Skeletal muscle tissue (tissue), 4 donors: ENCODE measurements around the gene NLE1. TPM values are rescaled to one million over a fixed set of nuclear protein-coding genes. Genes with fewer than 3 reads are reported as not detected.
"Not testable (repeated sequence)": the region's sequence is repeated elsewhere in the genome, so short reads cannot be mapped to it uniquely, and the experiment has no call there.

Source experiments
- H3K27ac ChIP-seq: one replicate; pipeline ENCODE4 v1.7.0; 2013; ENCODE audit warnings: mild to moderate bottlenecking, low read depth, low read length, inconsistent platforms
- H3K27me3 ChIP-seq, 3 donors: one replicate each; pipeline ENCODE4 v1.7.0; 2013; ENCODE audit warnings: low read length in 3 of 3; ENCODE audit not compliant: control insufficient read depth in 3 of 3, insufficient read depth in 3 of 3
- H3K36me3 ChIP-seq, 3 donors: one replicate each; pipeline ENCODE4 v1.7.0; 2013; ENCODE audit warnings: low read length in 3 of 3; ENCODE audit not compliant: control insufficient read depth in 3 of 3, insufficient read depth in 3 of 3
- H3K4me1 ChIP-seq, 3 donors: one replicate each; pipeline ENCODE4 v1.7.0; 2013; ENCODE audit warnings: low read length in 3 of 3, mild to moderate bottlenecking in 3 of 3; ENCODE audit not compliant: control insufficient read depth in 3 of 3, insufficient read depth in 3 of 3
- H3K4me3 ChIP-seq, 3 donors: one replicate each; pipeline ENCODE4 v1.7.0; 2013; ENCODE audit warnings: low read length in 3 of 3
- H3K9ac ChIP-seq, 3 donors: one replicate each; pipeline ENCODE4 v1.7.0; 2013; ENCODE audit warnings: low read length in 3 of 3, mild to moderate bottlenecking in 3 of 3, moderate library complexity in 2 of 3, low read depth in 1 of 3
- H3K9me3 ChIP-seq, 3 donors: one replicate each; pipeline ENCODE4 v1.7.0; 2013; ENCODE audit warnings: low read length in 3 of 3; ENCODE audit not compliant: control insufficient read depth in 3 of 3
- total RNA-seq: library from RNA; depleted of rRNA; stranded (reverse); fragments of >200 nt; gene quantifications from one replicate; pipeline ENCODE4 v1.2.3, GENCODE V29; 2014
- donor health status: Osteomylitis.

Gene NLE1
- total RNA-seq, 1 donor from 2014 or later, result 13.6 TPM

GRCh38 chr17:35151080-35151479 is 9.0 kb upstream of the NLE1 start:
- not testable (repeated sequence) for H3K27ac ChIP-seq
- Histone ChIP-seq H3K36me3 (peaks cover 33 to 48% (median 42%) of the 10 kb centered on the region in 3 donors), H3K4me1 (peaks cover 29 to 38% (median 33%) of the 10 kb centered on the region in 3 donors)

DNA sequence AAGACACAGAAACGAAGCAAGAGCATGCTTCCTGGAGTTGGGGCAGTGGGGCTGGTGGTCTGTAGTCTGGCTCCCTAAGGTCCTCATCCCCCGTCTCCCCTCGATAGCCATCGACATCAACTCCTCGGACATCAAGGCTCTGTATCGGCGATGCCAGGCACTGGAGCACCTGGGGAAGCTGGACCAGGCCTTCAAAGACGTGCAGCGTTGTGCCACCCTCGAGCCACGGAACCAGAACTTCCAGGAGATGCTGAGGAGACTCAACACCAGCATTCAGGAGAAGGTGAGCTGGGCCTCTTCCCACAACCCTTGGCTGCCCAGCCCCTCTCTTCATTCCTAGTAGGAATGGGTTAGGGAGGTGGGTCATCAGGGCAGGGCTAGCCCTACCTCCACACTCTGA is 7.8 kb upstream of the NLE1 start:
- peaks cover 27 to 37% (median 34%) of the 10 kb centered on the region in 3 donors for H3K36me3 ChIP-seq
- H3K27me3 ChIP-seq, result no peaks in the 10 kb centered on the region
- H3K27ac ChIP-seq, result no peak overlapping the region
- H3K4me1 ChIP-seq, result peaks cover 29 to 40% (median 34%) of the 10 kb centered on the region in 3 donors
- H3K4me3 ChIP-seq, result peak overlapping the region; percentile 24 to 81 (median 51)
- H3K9me3 ChIP-seq, result no peaks in the 10 kb centered on the region
- peak overlapping the region in 2 of 3 donors; percentile 16 to 57 for H3K9ac ChIP-seq

More at GRCh38 chr17:35151080-35151479, 9.0 kb upstream of the NLE1 start:
- not testable (repeated sequence) for H3K4me3 ChIP-seq, H3K9ac ChIP-seq, H3K27me3 ChIP-seq, H3K9me3 ChIP-seq

GRCh38 chr17:35148144-35148543 is 6.0 kb upstream of the NLE1 start:
- Histone ChIP-seq H3K27me3 (no peaks in the 10 kb centered on the region), H3K9me3 (no peaks in the 10 kb centered on the region), H3K27ac (peak overlapping the region; percentile 95), H3K36me3 (peaks cover 16 to 25% (median 24%) of the 10 kb centered on the region in 3 donors), H3K9ac (peak overlapping the region; percentile 91 to 94 (median 93)), H3K4me1 (peaks cover 29 to 40% (median 34%) of the 10 kb centered on the region in 3 donors), H3K4me3 (peak overlapping the region; percentile 76 to 83 (median 81))

- Histone ChIP-seq H3K27me3 (no peaks in the 10 kb centered on the region), H3K36me3 (peaks cover 10 to 19% (median 17%) of the 10 kb centered on the region in 3 donors), H3K4me3 (peak within 1 kb of the TSS; percentile 76 to 83 (median 81)), H3K9ac (peak within 1 kb of the TSS; percentile 91 to 94 (median 93)), H3K4me1 (peaks cover 29 to 41% (median 34%) of the 10 kb centered on the region in 3 donors), H3K27ac (peak within 1 kb of the TSS; percentile 95), H3K9me3 (no peaks in the 10 kb centered on the region)
Measured at GRCh38 chr17:35147375-35147905, 5.3 kb upstream of the NLE1 start, which contains the start of gene UNC45B. Gene UNC45B, plus strand, starts transcription at chr17:35147817. Its CDS starts 447 bp downstream, at chr17:35148264.

GRCh38 chr17:35146214-35146833 is 4.2 kb upstream of the NLE1 start:
- Histone ChIP-seq H3K4me1 (peaks cover 34 to 49% (median 40%) of the 10 kb centered on the region in 3 donors), H3K27me3 (no peaks in the 10 kb centered on the region), H3K9ac (peak overlapping the region; percentile 75 to 94 (median 93)), H3K27ac (peak overlapping the region; percentile 95), H3K9me3 (no peaks in the 10 kb centered on the region), H3K36me3 (peaks cover 5 to 11% (median 8%) of the 10 kb centered on the region in 3 donors), H3K4me3 (peak overlapping the region in 1 of 3 donors; percentile 81)

- no peak overlapping the region for H3K9ac ChIP-seq
- H3K9me3 ChIP-seq, result no peaks in the 10 kb centered on the region
- peaks cover 2 to 4% (median 3%) of the 10 kb centered on the region in 3 donors for H3K36me3 ChIP-seq
- H3K27me3 ChIP-seq, result no peaks in the 10 kb centered on the region
- peaks cover 33 to 50% (median 39%) of the 10 kb centered on the region in 3 donors for H3K4me1 ChIP-seq
- no peak overlapping the region for H3K27ac ChIP-seq
- H3K4me3 ChIP-seq, result no peak overlapping the region
Measured at GRCh38 chr17:35144840-35145239, 2.7 kb upstream of the NLE1 start.

GRCh38 chr17:35142467-35142796 is 329 bp upstream of the NLE1 start:
- no peaks in the 10 kb centered on the region for H3K9me3 ChIP-seq
- H3K4me3 ChIP-seq, result peak overlapping the region; percentile 87 to 97 (median 95)
- H3K27ac ChIP-seq, result no peak overlapping the region
- H3K9ac ChIP-seq, result peak overlapping the region in 2 of 3 donors; percentile 70 to 85
- peaks cover 15 to 25% (median 23%) of the 10 kb centered on the region in 3 donors for H3K36me3 ChIP-seq
- peaks cover 17 to 28% (median 21%) of the 10 kb centered on the region in 3 donors for H3K4me1 ChIP-seq
- H3K27me3 ChIP-seq, result no peaks in the 10 kb centered on the region

- Histone ChIP-seq H3K36me3 (peaks cover 50 to 65% (median 64%) of the 10 kb centered on the region in 3 donors), H3K27ac (no peak overlapping the region), H3K4me1 (peaks cover 9 to 15% (median 10%) of the 10 kb centered on the region in 3 donors), H3K9me3 (no peaks in the 10 kb centered on the region), H3K27me3 (no peaks in the 10 kb centered on the region), H3K9ac (no peak overlapping the region), H3K4me3 (no peak overlapping the region)
Measured at GRCh38 chr17:35138218-35138617, 3.9 kb downstream of the NLE1 start.

DNA sequence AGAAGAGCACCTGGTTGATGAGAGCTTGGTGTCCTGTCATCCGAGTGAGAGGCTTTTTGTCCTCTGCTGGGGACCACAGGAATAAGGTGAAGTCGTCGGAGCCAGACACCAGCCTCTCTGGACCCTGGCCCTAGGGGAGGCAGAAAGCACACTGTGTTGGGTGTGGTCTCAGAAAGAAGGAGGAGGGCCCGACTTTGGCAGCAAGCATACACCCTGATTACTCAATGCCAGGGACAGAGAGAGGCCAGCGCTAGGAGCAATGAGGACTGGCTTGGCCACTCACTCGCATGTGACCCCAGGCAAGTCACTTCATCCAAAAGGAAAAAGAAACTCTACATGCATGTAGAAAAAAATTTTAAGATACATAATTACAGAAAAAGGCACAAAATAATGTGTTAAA is 6.8 kb downstream of the NLE1 start:
- H3K9me3 ChIP-seq, result no peaks in the 10 kb centered on the region
- H3K4me1 ChIP-seq, result no peaks in the 10 kb centered on the region
- H3K4me3 ChIP-seq, result no peak overlapping the region
- peaks cover 70 to 88% (median 81%) of the 10 kb centered on the region in 3 donors for H3K36me3 ChIP-seq
- no peaks in the 10 kb centered on the region for H3K27me3 ChIP-seq
- H3K9ac ChIP-seq, result no peak overlapping the region
- no peak overlapping the region for H3K27ac ChIP-seq
